Liver (tissue), 3 donors: ENCODE data around the gene CSNK1G1.

Experiments used
- EGR1 ChIP-seq, 2 donors: IDR thresholded peaks; 2 replicates each; pipeline ENCODE4 v1.6.1; 2016 to 2018; ENCODE audit warnings: antibody characterized with exemption in 2 of 2, low read depth in 2 of 2
- GABPA ChIP-seq, 2 donors: IDR thresholded peaks in 1 of 2; conservative IDR thresholded peaks in 1 of 2; 2 replicates each; pipeline ENCODE4 v1.6.1; 2016; ENCODE audit warnings: antibody characterized with exemption in 2 of 2, mild to moderate bottlenecking in 1 of 2, moderate library complexity in 1 of 2
- HNF4G ChIP-seq: IDR thresholded peaks from 2 replicates; pipeline ENCODE4 v1.6.1; 2016; ENCODE audit warnings: antibody characterized with exemption
- JUND ChIP-seq, 2 donors: IDR thresholded peaks; 2 replicates each; pipeline ENCODE4 v1.6.1; 2016; ENCODE audit warnings: antibody characterized with exemption in 2 of 2
- RAD21 ChIP-seq, 2 donors: IDR thresholded peaks; 2 replicates each; pipeline ENCODE4 v1.6.1; 2016; ENCODE audit warnings: antibody characterized with exemption in 2 of 2, mild to moderate bottlenecking in 2 of 2
- RXRA ChIP-seq, 2 donors: IDR thresholded peaks; 2 replicates each; pipeline ENCODE4 v1.6.1; 2017 to 2018; ENCODE audit warnings: antibody characterized with exemption in 2 of 2, mild to moderate bottlenecking in 1 of 2
- SP1 ChIP-seq: IDR thresholded peaks from 2 replicates; pipeline ENCODE4 v1.6.1; 2018; ENCODE audit warnings: antibody characterized with exemption, mild to moderate bottlenecking
- TAF1 ChIP-seq: conservative IDR thresholded peaks from 2 replicates; pipeline ENCODE4 v1.6.1; 2016; ENCODE audit warnings: antibody characterized with exemption, mild to moderate bottlenecking
- YY1 ChIP-seq: IDR thresholded peaks from 2 replicates; pipeline ENCODE4 v1.6.1; 2016; ENCODE audit warnings: antibody characterized with exemption, mild to moderate bottlenecking
- TF ChIP-seq, protein P1 (sequence below): fragments of 150-350 bp; IDR thresholded peaks from 2 replicates; pipeline ENCODE4 v1.5.1; 2017; ENCODE audit warnings: improper control_type of control experiment, low read depth, low read length; ENCODE audit not compliant: missing input control
- TF ChIP-seq, protein P2 (sequence below): IDR thresholded peaks from 2 replicates; pipeline ENCODE4 v1.6.1; 2016; ENCODE audit warnings: antibody characterized with exemption
- TF ChIP-seq, protein P3 (sequence below): IDR thresholded peaks from 2 replicates; pipeline ENCODE4 v1.6.1; 2016; ENCODE audit warnings: antibody characterized with exemption
- TF ChIP-seq, protein P4 (sequence below): IDR thresholded peaks from 2 replicates; pipeline ENCODE4 v1.6.1; 2016; ENCODE audit warnings: antibody characterized with exemption, mild to moderate bottlenecking
- donor health status: healthy.
- donor health status: healthy.

DNA sequence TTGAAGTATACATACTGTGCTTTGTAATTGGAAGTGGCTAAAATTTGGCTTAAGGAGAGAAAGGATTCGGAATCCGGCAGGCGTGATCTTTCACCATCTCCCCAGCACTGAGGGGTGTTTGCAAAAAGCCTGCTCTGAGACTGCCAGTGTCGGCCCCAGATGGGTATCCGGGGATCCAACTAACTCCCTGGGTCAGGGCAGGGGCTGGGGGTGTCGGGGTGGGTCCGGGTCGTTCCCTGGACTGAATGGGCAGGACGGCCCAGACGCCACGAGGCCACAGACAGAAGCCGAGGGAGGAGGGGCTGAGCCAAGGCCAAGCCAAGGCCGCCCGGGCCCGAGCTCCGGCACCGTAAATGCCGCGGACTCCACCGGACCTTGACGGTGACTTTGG, 193.5 kb downstream of the CSNK1G1 start:
- TF ChIP-seq, protein P1, sequence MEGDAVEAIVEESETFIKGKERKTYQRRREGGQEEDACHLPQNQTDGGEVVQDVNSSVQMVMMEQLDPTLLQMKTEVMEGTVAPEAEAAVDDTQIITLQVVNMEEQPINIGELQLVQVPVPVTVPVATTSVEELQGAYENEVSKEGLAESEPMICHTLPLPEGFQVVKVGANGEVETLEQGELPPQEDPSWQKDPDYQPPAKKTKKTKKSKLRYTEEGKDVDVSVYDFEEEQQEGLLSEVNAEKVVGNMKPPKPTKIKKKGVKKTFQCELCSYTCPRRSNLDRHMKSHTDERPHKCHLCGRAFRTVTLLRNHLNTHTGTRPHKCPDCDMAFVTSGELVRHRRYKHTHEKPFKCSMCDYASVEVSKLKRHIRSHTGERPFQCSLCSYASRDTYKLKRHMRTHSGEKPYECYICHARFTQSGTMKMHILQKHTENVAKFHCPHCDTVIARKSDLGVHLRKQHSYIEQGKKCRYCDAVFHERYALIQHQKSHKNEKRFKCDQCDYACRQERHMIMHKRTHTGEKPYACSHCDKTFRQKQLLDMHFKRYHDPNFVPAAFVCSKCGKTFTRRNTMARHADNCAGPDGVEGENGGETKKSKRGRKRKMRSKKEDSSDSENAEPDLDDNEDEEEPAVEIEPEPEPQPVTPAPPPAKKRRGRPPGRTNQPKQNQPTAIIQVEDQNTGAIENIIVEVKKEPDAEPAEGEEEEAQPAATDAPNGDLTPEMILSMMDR: no peak
- TF ChIP-seq HNF4G: no peak
- no peak for TF ChIP-seq JUND (IDR thresholded peaks at IDR 0.05)
- TF ChIP-seq, protein P2, sequence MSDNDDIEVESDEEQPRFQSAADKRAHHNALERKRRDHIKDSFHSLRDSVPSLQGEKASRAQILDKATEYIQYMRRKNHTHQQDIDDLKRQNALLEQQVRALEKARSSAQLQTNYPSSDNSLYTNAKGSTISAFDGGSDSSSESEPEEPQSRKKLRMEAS: no peak
- TF ChIP-seq YY1: no peak
- no peak for TF ChIP-seq GABPA (IDR thresholded peaks at IDR 0.05 in 1 of 2, conservative IDR thresholded peaks at IDR 0.05 in 1 of 2)
- TF ChIP-seq, protein P3, sequence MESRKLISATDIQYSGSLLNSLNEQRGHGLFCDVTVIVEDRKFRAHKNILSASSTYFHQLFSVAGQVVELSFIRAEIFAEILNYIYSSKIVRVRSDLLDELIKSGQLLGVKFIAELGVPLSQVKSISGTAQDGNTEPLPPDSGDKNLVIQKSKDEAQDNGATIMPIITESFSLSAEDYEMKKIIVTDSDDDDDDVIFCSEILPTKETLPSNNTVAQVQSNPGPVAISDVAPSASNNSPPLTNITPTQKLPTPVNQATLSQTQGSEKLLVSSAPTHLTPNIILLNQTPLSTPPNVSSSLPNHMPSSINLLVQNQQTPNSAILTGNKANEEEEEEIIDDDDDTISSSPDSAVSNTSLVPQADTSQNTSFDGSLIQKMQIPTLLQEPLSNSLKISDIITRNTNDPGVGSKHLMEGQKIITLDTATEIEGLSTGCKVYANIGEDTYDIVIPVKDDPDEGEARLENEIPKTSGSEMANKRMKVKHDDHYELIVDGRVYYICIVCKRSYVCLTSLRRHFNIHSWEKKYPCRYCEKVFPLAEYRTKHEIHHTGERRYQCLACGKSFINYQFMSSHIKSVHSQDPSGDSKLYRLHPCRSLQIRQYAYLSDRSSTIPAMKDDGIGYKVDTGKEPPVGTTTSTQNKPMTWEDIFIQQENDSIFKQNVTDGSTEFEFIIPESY: no peak
- TF ChIP-seq TAF1: no peak
- no peak for TF ChIP-seq EGR1 (IDR thresholded peaks at IDR 0.05; ENCODE audit: low read depth in 2 of 2)
- TF ChIP-seq RAD21 (IDR thresholded peaks at IDR 0.05): no peak
- TF ChIP-seq, protein P4, sequence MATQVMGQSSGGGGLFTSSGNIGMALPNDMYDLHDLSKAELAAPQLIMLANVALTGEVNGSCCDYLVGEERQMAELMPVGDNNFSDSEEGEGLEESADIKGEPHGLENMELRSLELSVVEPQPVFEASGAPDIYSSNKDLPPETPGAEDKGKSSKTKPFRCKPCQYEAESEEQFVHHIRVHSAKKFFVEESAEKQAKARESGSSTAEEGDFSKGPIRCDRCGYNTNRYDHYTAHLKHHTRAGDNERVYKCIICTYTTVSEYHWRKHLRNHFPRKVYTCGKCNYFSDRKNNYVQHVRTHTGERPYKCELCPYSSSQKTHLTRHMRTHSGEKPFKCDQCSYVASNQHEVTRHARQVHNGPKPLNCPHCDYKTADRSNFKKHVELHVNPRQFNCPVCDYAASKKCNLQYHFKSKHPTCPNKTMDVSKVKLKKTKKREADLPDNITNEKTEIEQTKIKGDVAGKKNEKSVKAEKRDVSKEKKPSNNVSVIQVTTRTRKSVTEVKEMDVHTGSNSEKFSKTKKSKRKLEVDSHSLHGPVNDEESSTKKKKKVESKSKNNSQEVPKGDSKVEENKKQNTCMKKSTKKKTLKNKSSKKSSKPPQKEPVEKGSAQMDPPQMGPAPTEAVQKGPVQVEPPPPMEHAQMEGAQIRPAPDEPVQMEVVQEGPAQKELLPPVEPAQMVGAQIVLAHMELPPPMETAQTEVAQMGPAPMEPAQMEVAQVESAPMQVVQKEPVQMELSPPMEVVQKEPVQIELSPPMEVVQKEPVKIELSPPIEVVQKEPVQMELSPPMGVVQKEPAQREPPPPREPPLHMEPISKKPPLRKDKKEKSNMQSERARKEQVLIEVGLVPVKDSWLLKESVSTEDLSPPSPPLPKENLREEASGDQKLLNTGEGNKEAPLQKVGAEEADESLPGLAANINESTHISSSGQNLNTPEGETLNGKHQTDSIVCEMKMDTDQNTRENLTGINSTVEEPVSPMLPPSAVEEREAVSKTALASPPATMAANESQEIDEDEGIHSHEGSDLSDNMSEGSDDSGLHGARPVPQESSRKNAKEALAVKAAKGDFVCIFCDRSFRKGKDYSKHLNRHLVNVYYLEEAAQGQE: no peak
- TF ChIP-seq RXRA (IDR thresholded peaks at IDR 0.05): no peak
- no peak for TF ChIP-seq SP1
